BE2C (cell line): ENCODE data around the gene ELMO2.

Experiments used
- DNase-seq: peaks from one replicate; pipeline ENCODE4 v3.0.0-alpha.2; 2020
- H3K27me3 ChIP-seq: fragments of 250-450 bp; sonication (Bioruptor Pico); 2 replicates; pipeline ENCODE4 v1.5.1; 2020; ENCODE audit warnings: mild to moderate bottlenecking
- H3K36me3 ChIP-seq: fragments of 250-450 bp; sonication (Bioruptor Pico); 2 replicates; pipeline ENCODE4 v1.5.1; 2020; ENCODE audit warnings: mild to moderate bottlenecking
- H3K4me1 ChIP-seq: fragments of 250-450 bp; sonication (Bioruptor Pico); 2 replicates; pipeline ENCODE4 v1.5.1; 2020
- H3K4me3 ChIP-seq: 2 replicates; pipeline ENCODE4 v1.5.1; 2011; ENCODE audit warnings: low read depth, low read length
- H3K9me3 ChIP-seq: fragments of 250-450 bp; sonication (Bioruptor Pico); 2 replicates; pipeline ENCODE4 v1.5.1; 2020
- CTCF ChIP-seq: IDR thresholded peaks from 2 replicates; pipeline ENCODE4 v1.5.1; 2012; ENCODE audit warnings: mild to moderate bottlenecking, low read depth, low read length

ELMO2 gene

DNA sequence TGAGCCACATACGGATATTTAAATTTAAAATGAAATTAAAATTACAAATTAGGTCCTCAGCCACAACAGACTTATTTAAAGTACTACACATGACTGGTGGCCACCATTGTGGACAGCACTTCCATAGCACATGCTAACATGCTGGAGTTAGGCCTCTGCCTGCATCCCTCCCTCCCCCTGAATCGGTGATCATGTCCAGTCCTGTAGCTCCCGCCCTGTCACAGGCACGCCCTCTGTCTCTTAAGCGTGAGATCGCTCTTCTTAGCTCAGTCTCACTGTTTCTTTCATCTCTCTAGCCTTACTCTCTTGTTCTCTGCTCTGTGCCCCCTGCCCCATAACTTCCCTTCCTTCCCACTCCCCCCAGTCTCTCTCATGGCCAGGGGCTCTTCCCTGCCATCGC lies 28.9 kb downstream of the ELMO2 start:
- no peak overlapping the region for H3K4me3 ChIP-seq
- H3K27me3 ChIP-seq = no peaks in the 10 kb centered on the region
- H3K36me3 ChIP-seq = peaks cover 34% of the 10 kb centered on the region
- H3K9me3 ChIP-seq = no peaks in the 10 kb centered on the region; the same call in 1 of the 2 replicates
- H3K4me1 ChIP-seq = no peaks in the 10 kb centered on the region
- no peak for DNase-seq
- no peak for TF ChIP-seq CTCF

DNA sequence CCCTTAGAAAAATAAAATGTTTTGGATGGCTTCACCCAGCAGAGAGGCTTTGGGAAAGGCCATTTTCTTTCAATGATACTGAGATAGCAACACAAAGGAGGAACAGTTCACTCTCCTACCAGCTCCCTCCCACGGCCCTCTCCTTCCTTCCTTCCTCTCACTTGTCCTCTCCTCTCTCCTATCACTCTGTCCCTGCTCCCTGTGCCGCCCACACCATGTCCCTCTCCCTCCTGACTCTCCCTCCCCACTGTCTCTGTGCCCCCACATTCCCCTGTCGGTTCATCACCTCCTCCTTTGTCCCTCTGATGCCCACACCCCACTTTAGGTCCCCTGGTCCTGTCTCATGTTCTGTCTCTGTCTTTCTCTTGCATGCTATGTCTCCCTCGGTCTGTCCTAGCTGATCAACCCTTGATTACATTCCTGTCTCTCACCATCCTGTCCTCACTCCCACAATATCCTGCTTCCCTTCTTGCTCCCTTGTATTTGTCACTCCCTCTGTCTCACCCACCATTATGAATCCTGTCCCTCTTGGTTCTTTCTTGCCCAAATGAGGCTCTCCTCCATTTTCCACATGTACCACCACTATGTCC lies 30.1 kb downstream of the ELMO2 start:
- no peak for TF ChIP-seq CTCF
- Histone ChIP-seq H3K27me3 (no peaks in the 10 kb centered on the region), H3K9me3 (no peaks in the 10 kb centered on the region; the same call in 1 of the 2 replicates), H3K4me3 (no peak overlapping the region), H3K36me3 (peaks cover 42% of the 10 kb centered on the region), H3K4me1 (no peaks in the 10 kb centered on the region)
- DNase-seq = no peak

DNA sequence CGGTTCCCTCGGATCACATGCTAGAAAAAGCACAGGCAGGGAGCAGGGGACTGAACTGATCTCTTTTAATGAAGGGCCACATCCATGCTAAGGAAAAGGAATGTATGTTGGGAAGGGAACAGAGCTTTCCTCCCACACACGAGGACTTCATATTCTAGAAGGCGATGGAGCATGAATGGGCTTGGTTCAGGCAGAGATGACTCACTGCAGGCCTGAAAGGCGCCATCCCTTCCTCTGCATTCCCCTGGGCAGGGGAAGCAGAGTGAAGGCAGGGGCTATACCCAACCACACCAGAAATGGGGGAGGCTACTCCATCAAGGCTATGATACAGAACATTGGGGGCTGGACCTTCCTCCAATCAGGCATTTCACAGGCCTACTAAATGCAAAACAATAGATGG lies 30.6 kb downstream of the ELMO2 start:
- Histone ChIP-seq H3K9me3 (no peaks in the 10 kb centered on the region; the same call in 1 of the 2 replicates), H3K4me1 (no peaks in the 10 kb centered on the region), H3K4me3 (no peak overlapping the region), H3K27me3 (no peaks in the 10 kb centered on the region), H3K36me3 (peaks cover 48% of the 10 kb centered on the region)
- no peak for DNase-seq
- no peak for TF ChIP-seq CTCF

- no peak for DNase-seq
- Histone ChIP-seq H3K36me3 (peaks cover 48% of the 10 kb centered on the region), H3K27me3 (no peaks in the 10 kb centered on the region), H3K4me1 (no peaks in the 10 kb centered on the region), H3K9me3 (no peaks in the 10 kb centered on the region; the same call in 1 of the 2 replicates), H3K4me3 (no peak overlapping the region)
- no peak for TF ChIP-seq CTCF
Measured at GRCh38 chr20:46374383-46374782, 32.0 kb downstream of the ELMO2 start.

GRCh38 chr20:46371656-46372055 lies 34.8 kb downstream of the ELMO2 start:
- no peak for DNase-seq

More at GRCh38 chr20:46371656-46372055, 34.8 kb downstream of the ELMO2 start:
- H3K36me3 ChIP-seq = peaks cover 51% of the 10 kb centered on the region
- H3K4me3 ChIP-seq = no peak overlapping the region
- TF ChIP-seq CTCF = no peak
- H3K4me1 ChIP-seq = peaks cover 11% of the 10 kb centered on the region
- H3K9me3 ChIP-seq = no peaks in the 10 kb centered on the region; the same call in 1 of the 2 replicates
- no peaks in the 10 kb centered on the region for H3K27me3 ChIP-seq
